ENCODE results near the gene RAF1.

DNA sequence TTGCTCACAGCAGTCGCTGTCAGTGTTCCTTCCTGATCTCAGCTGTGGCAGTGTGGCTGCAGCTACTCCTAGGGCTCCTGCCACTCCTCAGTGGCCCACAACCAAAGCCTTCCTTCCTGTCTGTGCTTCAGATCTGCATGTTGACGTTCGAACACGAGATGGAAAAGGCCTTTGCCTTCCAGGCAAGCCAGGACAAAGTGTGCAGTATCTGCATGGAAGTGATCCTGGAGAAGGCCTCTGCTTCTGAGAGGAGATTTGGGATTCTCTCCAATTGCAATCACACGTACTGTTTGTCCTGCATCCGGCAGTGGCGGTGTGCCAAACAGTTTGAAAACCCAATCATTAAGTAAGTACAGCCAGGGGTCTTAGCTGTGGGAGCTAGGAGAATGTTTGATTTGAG is 89.3 kb downstream of the RAF1 start:
- TF ChIP-seq, protein P1, sequence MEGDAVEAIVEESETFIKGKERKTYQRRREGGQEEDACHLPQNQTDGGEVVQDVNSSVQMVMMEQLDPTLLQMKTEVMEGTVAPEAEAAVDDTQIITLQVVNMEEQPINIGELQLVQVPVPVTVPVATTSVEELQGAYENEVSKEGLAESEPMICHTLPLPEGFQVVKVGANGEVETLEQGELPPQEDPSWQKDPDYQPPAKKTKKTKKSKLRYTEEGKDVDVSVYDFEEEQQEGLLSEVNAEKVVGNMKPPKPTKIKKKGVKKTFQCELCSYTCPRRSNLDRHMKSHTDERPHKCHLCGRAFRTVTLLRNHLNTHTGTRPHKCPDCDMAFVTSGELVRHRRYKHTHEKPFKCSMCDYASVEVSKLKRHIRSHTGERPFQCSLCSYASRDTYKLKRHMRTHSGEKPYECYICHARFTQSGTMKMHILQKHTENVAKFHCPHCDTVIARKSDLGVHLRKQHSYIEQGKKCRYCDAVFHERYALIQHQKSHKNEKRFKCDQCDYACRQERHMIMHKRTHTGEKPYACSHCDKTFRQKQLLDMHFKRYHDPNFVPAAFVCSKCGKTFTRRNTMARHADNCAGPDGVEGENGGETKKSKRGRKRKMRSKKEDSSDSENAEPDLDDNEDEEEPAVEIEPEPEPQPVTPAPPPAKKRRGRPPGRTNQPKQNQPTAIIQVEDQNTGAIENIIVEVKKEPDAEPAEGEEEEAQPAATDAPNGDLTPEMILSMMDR (IDR thresholded peaks at IDR 0.05 in 8 of 11, conservative IDR thresholded peaks at IDR 0.05 in 3 of 11): no peak
- no peak for TF ChIP-seq POLR2A (IDR thresholded peaks at IDR 0.05)

All from spleen (tissue), 7 donors.